ENCODE results near the gene TUBB4A.

- TF ChIP-seq ZFP3 (CRISPR knock-in tag; IDR thresholded peaks at IDR 0.05) (no peak), ARNTL (CRISPR knock-in tag; IDR thresholded peaks at IDR 0.05; ENCODE audit: borderline replicate concordance, low read depth) (no peak), GLIS3 (CRISPR knock-in tag; IDR thresholded peaks at IDR 0.05) (no peak), CREB5 (CRISPR knock-in tag; IDR thresholded peaks at IDR 0.05; ENCODE audit: low read depth) (no peak), ZNF8 (CRISPR knock-in tag; IDR thresholded peaks at IDR 0.05) (no peak), RARB (CRISPR knock-in tag; IDR thresholded peaks at IDR 0.05) (no peak), ZNF565 (CRISPR knock-in tag; conservative IDR thresholded peaks at IDR 0.05; ENCODE audit: low read depth) (no peak), ZFP30 (CRISPR knock-in tag; IDR thresholded peaks at IDR 0.05) (no peak), PATZ1 (CRISPR knock-in tag; IDR thresholded peaks at IDR 0.05; ENCODE audit: borderline replicate concordance) (no peak)
- TF ChIP-seq, protein P1, sequence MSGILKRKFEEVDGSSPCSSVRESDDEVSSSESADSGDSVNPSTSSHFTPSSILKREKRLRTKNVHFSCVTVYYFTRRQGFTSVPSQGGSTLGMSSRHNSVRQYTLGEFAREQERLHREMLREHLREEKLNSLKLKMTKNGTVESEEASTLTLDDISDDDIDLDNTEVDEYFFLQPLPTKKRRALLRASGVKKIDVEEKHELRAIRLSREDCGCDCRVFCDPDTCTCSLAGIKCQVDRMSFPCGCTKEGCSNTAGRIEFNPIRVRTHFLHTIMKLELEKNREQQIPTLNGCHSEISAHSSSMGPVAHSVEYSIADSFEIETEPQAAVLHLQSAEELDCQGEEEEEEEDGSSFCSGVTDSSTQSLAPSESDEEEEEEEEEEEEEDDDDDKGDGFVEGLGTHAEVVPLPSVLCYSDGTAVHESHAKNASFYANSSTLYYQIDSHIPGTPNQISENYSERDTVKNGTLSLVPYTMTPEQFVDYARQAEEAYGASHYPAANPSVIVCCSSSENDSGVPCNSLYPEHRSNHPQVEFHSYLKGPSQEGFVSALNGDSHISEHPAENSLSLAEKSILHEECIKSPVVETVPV (CRISPR knock-in tag; IDR thresholded peaks at IDR 0.05) = no peak
- TF ChIP-seq, protein P2, sequence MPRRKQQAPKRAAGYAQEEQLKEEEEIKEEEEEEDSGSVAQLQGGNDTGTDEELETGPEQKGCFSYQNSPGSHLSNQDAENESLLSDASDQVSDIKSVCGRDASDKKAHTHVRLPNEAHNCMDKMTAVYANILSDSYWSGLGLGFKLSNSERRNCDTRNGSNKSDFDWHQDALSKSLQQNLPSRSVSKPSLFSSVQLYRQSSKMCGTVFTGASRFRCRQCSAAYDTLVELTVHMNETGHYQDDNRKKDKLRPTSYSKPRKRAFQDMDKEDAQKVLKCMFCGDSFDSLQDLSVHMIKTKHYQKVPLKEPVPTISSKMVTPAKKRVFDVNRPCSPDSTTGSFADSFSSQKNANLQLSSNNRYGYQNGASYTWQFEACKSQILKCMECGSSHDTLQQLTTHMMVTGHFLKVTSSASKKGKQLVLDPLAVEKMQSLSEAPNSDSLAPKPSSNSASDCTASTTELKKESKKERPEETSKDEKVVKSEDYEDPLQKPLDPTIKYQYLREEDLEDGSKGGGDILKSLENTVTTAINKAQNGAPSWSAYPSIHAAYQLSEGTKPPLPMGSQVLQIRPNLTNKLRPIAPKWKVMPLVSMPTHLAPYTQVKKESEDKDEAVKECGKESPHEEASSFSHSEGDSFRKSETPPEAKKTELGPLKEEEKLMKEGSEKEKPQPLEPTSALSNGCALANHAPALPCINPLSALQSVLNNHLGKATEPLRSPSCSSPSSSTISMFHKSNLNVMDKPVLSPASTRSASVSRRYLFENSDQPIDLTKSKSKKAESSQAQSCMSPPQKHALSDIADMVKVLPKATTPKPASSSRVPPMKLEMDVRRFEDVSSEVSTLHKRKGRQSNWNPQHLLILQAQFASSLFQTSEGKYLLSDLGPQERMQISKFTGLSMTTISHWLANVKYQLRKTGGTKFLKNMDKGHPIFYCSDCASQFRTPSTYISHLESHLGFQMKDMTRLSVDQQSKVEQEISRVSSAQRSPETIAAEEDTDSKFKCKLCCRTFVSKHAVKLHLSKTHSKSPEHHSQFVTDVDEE (CRISPR knock-in tag; IDR thresholded peaks at IDR 0.05) = no peak
Measured at GRCh38 chr19:6471076-6471475, 31.0 kb downstream of the TUBB4A start.

Data from SK-N-SH treated with all-trans-retinoic acid at 6 μM for 48 hours (cell line).